Right ventricle myocardium inferior (tissue), 1 donor: ENCODE data around the gene COL11A2. TPM values are rescaled to one million over a fixed set of nuclear protein-coding genes. Genes with fewer than 3 reads are reported as not detected.

Source experiments
- ATAC-seq: fragments of 200-7000 bp; cut with Tn5 transposase; one replicate; pipeline ENCODE4 v1.9.1; 2020; ENCODE audit warnings: mild to moderate bottlenecking, moderate library complexity
- DNase-seq: peaks from one replicate; pipeline ENCODE4 v3.0.0; 2021; ENCODE audit errors: missing footprints
- intact Hi-C: fragments of 100-400 bp; cut with DNase I; formaldehyde crosslinking; loops from one replicate; pipeline ENCODE4 v1.11.0; 2022
- total RNA-seq: library from RNA; stranded (reverse); fragmentation: NEBNext Ultra II Directional; extraction: Animal tissue kit (Norgen Biotek cat#: 25700); gene quantifications from one replicate; pipeline ENCODE4 v1.2.1, GENCODE V29; 2021
- donor health status: DM: no; HTN: yes; CAD: no; lungs with severe emphysema.

The COL11A2 gene
- total RNA-seq, 1 donor from 2014 or later = 1.1 TPM

- no peak for DNase-seq
- intact Hi-C loops = loop anchor here (10.0 kb wide), 1 partner anchor 128 kb away; no protein-coding TSS in a partner anchor
- ATAC-seq = no peak
Measured at GRCh38 chr6:33143113-33143770, 49.0 kb downstream of the COL11A2 start.

- intact Hi-C loops = loop anchor here (10.0 kb wide), 1 partner anchor 128 kb away; no protein-coding TSS in a partner anchor
- ATAC-seq = no peak
- no peak for DNase-seq
Measured at GRCh38 chr6:33142501-33143070, 49.7 kb downstream of the COL11A2 start.

GRCh38 chr6:33140556-33140955, 51.7 kb downstream of the COL11A2 start:
- intact Hi-C loops = loop anchor here (10.0 kb wide), 1 partner anchor 126 kb away; no protein-coding TSS in a partner anchor
- ATAC-seq = no peak

GRCh38 chr6:33139596-33140206, 52.6 kb downstream of the COL11A2 start:
- intact Hi-C loops = loop anchor here (10.0 kb wide), 1 partner anchor 125 kb away; no protein-coding TSS in a partner anchor
- no peak for DNase-seq
- ATAC-seq = no peak

More at GRCh38 chr6:33140556-33140955, 51.7 kb downstream of the COL11A2 start:
- no peak for DNase-seq

GRCh38 chr6:33136310-33136900, 55.9 kb downstream of the COL11A2 start:
- no peak for DNase-seq
- intact Hi-C loops = no loop called here
- no peak for ATAC-seq

- DNase-seq (no peak), ATAC-seq (no peak)
- intact Hi-C loops = no loop called here
Measured at GRCh38 chr6:33132081-33132524, 60.2 kb downstream of the COL11A2 start.

- no peak for ATAC-seq
- intact Hi-C loops = no loop called here
- no peak for DNase-seq
Measured at GRCh38 chr6:33128318-33128717, 63.9 kb downstream of the COL11A2 start.

GRCh38 chr6:33126101-33126714, 66.1 kb downstream of the COL11A2 start:
- peak; percentile 84 for DNase-seq
- ATAC-seq = peak; percentile 56
- intact Hi-C loops = no loop called here

GRCh38 chr6:33124947-33125346, 67.3 kb downstream of the COL11A2 start:
- DNase-seq = no peak
- intact Hi-C loops = no loop called here
- no peak for ATAC-seq

- intact Hi-C loops = no loop called here
- DNase-seq (no peak), ATAC-seq (no peak)
Measured at GRCh38 chr6:33124525-33124901, 67.8 kb downstream of the COL11A2 start.

GRCh38 chr6:33123732-33124524, 68.3 kb downstream of the COL11A2 start:
- no peak for ATAC-seq
- intact Hi-C loops = no loop called here

GRCh38 chr6:33123181-33123580, 69.1 kb downstream of the COL11A2 start:
- intact Hi-C loops = no loop called here
- DNase-seq (no peak), ATAC-seq (no peak)

More at GRCh38 chr6:33123732-33124524, 68.3 kb downstream of the COL11A2 start:
- DNase-seq = no peak

GRCh38 chr6:33120001-33120400, 72.3 kb downstream of the COL11A2 start:
- no peak for ATAC-seq
- no peak for DNase-seq
- intact Hi-C loops = no loop called here

GRCh38 chr6:33118525-33119123, 73.6 kb downstream of the COL11A2 start:
- intact Hi-C loops = loop anchor here (2.0 kb wide), 1 partner anchor 130 kb away; no protein-coding TSS in a partner anchor
- ATAC-seq (no peak), DNase-seq (no peak)

GRCh38 chr6:33117811-33118277, 74.4 kb downstream of the COL11A2 start:
- DNase-seq (no peak), ATAC-seq (no peak)
- intact Hi-C loops = loop anchor here (2.0 kb wide), 1 partner anchor 131 kb away; no protein-coding TSS in a partner anchor

GRCh38 chr6:33116841-33117711, 75.2 kb downstream of the COL11A2 start:
- DNase-seq (no peak), ATAC-seq (peak; percentile 32)
- intact Hi-C loops = no loop called here

- DNase-seq (no peak), ATAC-seq (no peak)
- intact Hi-C loops = no loop called here
Measured at GRCh38 chr6:33116417-33116816, 75.8 kb downstream of the COL11A2 start.
